Activated CD4-positive, CD25-positive, alpha-beta regulatory T cell (primary cell): ENCODE measurements around the gene PI16.

Experiments
- DNase-seq, 4 experiments: peaks; one replicate each; lab custom pipeline; 2025; lab: John Stamatoyannopoulos, UW

PI16 gene

GRCh38 chr6:36954262-36954931 is at the start of gene PI16:
TSS of gene PI16 (plus strand) at chr6:36954738. CDS start at chr6:36954761, 23 bp downstream.
- DNase-seq: no peak

- DNase-seq: no peak
Observed at GRCh38 chr6:36904851-36905393, 49.6 kb upstream of the PI16 start.

DNA sequence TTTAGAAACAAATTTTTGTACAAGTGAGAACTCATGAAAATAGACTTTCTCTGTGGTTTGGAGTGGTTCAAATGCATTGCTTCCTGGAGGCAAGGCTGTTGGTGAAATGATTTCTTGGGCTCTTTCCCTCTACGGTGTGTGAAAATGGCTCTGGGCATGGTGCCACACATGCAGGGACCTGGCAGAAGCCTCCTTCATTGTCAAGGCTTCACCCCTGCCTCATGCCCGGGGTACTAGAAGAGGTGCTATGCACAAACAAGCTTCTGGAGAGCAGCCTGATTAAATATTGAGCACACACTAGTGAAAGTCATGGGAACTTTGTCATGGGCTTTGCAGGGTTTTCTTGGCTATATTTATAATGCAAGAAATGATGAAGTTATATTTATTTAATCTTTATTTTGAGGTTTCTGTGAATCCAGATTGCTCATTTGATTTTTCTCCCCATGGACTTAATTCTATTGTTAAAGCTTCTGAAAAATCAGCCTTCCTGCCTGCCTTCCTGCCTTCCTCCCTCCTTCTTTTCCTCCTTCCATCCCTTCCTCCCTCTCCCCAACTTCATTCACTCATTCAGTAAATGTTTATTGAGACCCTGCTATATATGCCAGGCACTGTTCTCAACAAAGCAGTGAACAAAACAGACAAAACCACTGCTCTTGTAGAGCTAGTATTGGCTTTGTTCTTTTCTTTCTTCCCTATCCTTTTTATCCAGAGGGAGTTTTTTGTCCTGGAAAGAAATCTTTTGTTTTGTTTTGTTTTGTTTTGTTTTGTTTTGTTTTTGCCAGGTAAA is 47.8 kb upstream of the PI16 start:
- no peak for DNase-seq

- DNase-seq: no peak
Observed at GRCh38 chr6:36907781-36908180, 46.8 kb upstream of the PI16 start.

DNA sequence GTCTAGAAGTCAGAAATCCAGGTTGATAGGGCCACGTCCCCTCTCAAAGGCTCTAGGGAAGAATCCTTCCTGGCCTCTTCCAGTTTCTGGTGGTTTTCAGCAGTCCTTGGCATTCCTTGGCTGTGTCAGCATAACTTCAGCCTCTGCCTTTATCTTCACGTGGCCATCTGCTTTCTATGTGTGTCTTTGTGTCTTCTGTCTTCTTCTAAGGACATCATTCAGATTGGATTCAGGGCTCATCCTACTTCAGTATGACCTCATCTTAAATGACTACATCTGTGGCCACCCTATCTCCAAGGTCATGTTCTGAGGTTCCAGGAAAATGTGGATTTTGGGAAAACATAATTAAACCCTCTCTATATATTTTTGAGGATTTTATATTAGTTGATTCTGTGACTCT is 45.8 kb upstream of the PI16 start:
- DNase-seq: no peak

DNA sequence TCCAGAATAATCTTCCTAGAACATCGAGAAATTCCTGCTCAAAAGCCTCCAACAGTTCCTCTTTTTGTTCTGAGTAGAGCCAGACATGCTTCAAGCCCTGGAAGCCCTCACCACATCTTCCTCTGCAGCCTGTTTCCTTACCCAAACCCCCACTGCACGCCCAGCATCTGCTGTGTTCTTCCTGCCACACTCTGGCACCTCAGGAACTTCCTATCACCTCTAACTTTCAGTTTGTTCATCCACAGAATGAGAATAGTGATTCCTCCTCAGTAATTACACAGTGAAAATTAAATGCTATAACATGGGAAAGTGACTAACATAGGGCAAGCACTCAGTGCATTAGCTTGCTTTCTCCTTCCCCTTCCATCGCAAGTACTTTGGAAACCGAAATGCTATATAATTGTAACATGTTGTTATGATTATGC is 42.5 kb upstream of the PI16 start:
- no peak for DNase-seq

DNA sequence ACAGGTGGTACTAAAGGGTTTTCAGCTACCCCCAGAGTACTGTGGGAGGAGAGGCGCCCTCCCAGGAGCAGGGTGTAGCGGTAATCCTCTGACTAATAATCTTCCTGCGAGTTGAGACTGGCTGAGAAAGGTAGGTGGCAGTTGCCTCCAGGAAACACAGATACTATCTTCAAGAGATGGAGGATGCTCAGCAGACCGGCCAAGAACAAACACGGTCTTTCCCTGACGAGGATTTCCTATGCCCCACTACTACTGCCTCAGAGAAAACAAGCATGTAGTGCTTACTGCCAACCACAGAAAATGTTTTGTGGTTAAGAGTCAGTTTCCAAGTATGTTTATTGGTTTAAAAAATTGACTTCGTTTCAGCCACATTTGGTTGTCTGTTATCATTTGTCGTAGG is 42.0 kb upstream of the PI16 start:
- no peak for DNase-seq

DNA sequence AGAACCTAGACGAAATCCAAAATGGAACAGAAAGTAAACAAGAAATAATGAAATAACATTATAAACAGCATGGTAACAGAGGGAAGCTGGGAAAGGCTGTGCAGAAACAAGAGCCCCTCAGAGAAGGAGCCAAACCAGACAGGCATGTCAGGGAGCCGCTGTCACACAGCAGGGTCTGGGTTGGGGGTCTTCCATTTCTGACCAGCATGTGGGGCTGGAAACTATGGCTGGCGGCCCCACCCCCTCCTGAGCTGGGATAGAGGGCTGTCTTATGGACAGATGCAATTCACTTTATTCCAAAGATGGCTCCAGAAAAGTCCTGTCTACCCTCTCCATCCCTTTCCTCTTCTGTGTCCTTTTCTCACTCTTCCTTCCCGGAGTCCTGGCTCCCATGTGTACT is 41.5 kb upstream of the PI16 start:
- no peak for DNase-seq

DNA sequence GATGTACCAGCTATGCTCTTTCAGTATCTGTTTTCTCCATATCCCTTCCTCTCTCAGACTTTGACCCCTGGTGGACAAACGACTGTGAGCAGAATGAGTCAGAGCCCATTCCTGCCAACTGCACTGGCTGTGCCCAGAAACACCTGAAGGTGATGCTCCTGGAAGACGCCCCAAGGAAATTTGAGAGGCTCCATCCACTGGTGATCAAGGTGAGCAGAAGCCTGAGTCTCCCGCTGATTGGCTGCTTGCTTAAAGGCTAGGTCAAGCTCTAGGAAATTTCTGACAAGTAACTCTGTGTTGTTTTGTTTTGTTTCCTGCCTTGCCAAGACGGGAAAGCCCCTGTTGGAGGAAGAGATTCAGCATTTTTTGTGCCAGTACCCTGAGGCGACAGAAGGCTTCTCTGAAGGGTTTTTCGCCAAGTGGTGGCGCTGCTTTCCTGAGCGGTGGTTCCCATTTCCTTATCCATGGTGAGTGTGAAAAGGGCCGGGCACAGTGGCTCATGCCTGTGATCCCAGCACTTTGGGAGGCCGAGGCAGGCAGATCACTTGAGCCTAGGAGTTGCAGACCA is 40.2 kb upstream of the PI16 start:
- no peak for DNase-seq

- no peak for DNase-seq
Observed at GRCh38 chr6:36915599-36915998, 38.9 kb upstream of the PI16 start.

GRCh38 chr6:36916126-36916525 is 38.4 kb upstream of the PI16 start:
- no peak for DNase-seq

GRCh38 chr6:36917541-36918193 is 36.9 kb upstream of the PI16 start:
- no peak for DNase-seq

DNA sequence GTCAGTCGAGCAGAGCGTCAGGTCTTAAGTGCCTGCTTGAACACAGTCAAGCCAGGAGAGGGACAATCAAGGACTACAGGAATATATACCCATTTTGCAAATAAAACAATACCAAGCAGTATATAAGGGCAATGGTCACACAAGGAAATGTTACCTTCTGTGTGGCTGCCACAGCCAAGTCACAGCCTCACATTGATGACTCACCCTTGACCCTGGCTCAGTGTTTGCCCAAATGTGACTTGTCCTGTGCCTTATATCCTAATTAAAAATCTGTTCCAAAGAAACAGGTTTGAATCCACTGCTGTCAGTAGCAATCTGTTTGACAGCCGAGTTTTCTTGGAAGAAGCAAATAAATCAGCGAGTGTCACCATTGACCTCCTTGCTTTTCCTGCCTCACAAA is 34.5 kb upstream of the PI16 start:
- DNase-seq: no peak

DNA sequence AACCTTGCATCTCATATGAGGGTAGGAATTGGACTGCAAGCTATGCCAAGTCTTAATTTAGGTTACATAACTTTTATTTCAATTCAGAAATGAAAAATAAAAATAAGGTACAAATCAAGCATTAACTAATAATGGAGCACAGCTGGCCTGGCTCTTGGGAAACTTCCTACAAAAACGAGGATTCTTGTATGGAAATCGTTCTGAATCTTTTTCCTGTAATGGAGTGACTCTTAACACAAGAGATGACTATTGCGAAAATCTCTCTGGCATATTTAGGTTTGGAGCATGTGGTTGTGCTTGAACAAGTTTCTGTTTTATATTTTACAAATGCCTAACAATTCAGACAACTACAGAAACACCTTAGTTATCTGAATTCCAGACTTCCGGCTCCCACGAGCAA is 34.0 kb upstream of the PI16 start:
- DNase-seq: no peak

GRCh38 chr6:36924131-36924530 is 30.4 kb upstream of the PI16 start:
- DNase-seq: no peak

DNA sequence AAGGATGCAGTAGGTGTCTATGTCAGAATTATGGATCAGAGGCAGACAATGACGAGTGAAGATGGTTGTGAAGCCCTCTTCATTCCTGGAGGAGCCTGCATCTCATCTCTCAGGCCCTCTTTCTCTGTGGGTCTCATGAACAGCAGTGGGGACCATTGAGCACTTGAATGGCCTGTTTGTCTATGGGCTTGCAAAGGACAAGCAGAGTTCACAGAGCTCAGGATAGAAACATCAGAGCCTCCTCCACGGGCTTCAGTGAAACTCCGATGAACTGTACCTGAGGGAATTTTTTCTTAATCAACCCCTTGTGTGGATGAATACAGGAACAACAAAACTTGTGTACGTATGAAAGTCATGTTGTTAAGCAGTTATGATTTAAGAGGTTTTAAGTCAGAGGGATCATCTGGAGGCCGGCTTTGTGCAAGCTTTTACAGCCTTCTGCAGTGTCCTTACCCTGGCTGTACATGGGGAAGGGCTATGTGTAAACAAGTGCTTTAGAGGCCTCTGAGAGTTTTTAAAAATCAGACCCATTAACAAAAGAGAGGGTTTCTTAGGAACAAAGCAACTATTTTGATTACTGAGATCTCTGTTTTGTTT is 29.7 kb upstream of the PI16 start:
- no peak for DNase-seq

GRCh38 chr6:36925809-36926208 is 28.7 kb upstream of the PI16 start:
- DNase-seq: no peak

DNA sequence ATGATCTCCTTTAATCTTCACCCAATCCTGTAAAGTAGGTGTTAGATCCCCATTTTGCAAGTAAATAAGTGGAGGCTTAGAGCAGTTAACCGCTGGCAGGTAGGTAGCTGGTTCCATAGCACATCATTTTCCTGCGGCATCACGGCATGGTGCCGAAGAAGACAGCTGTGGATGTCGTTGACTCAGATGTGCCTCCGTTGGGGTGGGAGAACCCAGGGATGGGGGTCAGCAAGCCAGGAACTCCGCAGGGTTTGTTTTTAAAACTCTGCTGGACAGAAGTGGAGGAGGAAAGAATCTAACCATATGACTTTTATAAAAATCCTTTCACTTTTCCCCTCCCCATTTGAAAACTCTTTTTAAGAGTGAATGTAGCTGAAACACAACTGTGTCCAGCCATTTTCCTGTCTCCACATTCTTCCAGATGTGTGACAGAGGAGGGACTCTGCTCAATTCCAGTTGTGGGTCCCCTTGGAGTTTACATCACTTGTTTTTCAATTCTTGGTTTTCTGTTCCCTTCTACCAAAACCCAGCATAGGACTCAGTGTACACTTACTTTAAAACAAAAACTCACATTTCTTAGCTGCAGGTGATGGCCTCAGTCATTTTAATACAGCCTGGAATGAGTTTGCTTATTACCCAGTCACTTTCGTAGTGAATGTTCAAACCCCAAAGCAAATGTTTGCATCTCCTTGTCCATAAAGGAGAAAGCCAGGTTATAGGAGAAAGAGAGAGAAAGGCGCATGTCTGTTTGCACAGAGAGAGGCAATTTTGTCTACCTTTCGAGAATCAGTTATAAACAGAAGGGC is 27.6 kb upstream of the PI16 start:
- DNase-seq: no peak

GRCh38 chr6:36927691-36928546 is 26.6 kb upstream of the PI16 start:
- no peak for DNase-seq

- DNase-seq: no peak
Observed at GRCh38 chr6:36928547-36928918, 26.0 kb upstream of the PI16 start.
